Pulmonary artery endothelial cell (primary cell): ENCODE measurements around the gene RIPPLY1. TPM values are rescaled to one million over a fixed set of nuclear protein-coding genes. Genes with fewer than 3 reads are reported as not detected.

Experiments
- total RNA-seq: library from RNA; depleted of rRNA; stranded (reverse); fragments of >200 nt; gene quantifications from 2 replicates; pipeline ENCODE4 v1.2.3, GENCODE V29; 2014

RIPPLY1 gene
- total RNA-seq, 1 donor from 2014 or later = not detected

Other genes with a start within 250 kb of the RIPPLY1 start
- not detected in 2 replicates for gene RNF128, start 176.6 kb downstream of the RIPPLY1 start, total RNA-seq
- gene TBC1D8B, start 100.7 kb downstream of the RIPPLY1 start, total RNA-seq = 4.7 and 5.3 TPM in 2 replicates
- gene CLDN2, start 17.1 kb upstream of the RIPPLY1 start, total RNA-seq = not detected in 2 replicates
- gene MORC4, start 96.9 kb upstream of the RIPPLY1 start, total RNA-seq = 17.2 and 21.2 TPM in 2 replicates
- gene RBM41, start 215.5 kb upstream of the RIPPLY1 start, total RNA-seq = 9.6 and 13.8 TPM in 2 replicates